ENCODE measurements around the gene DCTN4.

- TF ChIP-seq, protein P1, sequence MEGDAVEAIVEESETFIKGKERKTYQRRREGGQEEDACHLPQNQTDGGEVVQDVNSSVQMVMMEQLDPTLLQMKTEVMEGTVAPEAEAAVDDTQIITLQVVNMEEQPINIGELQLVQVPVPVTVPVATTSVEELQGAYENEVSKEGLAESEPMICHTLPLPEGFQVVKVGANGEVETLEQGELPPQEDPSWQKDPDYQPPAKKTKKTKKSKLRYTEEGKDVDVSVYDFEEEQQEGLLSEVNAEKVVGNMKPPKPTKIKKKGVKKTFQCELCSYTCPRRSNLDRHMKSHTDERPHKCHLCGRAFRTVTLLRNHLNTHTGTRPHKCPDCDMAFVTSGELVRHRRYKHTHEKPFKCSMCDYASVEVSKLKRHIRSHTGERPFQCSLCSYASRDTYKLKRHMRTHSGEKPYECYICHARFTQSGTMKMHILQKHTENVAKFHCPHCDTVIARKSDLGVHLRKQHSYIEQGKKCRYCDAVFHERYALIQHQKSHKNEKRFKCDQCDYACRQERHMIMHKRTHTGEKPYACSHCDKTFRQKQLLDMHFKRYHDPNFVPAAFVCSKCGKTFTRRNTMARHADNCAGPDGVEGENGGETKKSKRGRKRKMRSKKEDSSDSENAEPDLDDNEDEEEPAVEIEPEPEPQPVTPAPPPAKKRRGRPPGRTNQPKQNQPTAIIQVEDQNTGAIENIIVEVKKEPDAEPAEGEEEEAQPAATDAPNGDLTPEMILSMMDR (conservative IDR thresholded peaks at IDR 0.05; ENCODE audit: low read depth in 2 of 2): no peak
- TF ChIP-seq JUNB (IDR thresholded peaks at IDR 0.05; ENCODE audit: unreplicated experiment): no peak
Measured at GRCh38 chr5:150765011-150765798, 6.4 kb upstream of the DCTN4 start.
